Measurements from ENCODE around the gene PLEKHM2.
"Not testable (repeated sequence)": the region's sequence is repeated elsewhere in the genome, so short reads cannot be mapped to it uniquely, and the experiment has no call there.

Gene PLEKHM2

GRCh38 chr1:15684042-15684461 lies at the start of gene PLEKHM2:
TSS of gene PLEKHM2 (plus strand) at chr1:15684320. CDS start at chr1:15684559, 239 bp downstream.
- peak; percentile 44 to 65 for DNase-seq

GRCh38 chr1:15636436-15636835 lies 47.7 kb upstream of the PLEKHM2 start:
- DNase-seq: no peak

GRCh38 chr1:15637826-15638225 lies 46.3 kb upstream of the PLEKHM2 start:
- DNase-seq: no peak

- DNase-seq: no peak
Observed at GRCh38 chr1:15639262-15639661, 44.9 kb upstream of the PLEKHM2 start.

GRCh38 chr1:15639931-15640330 lies 44.2 kb upstream of the PLEKHM2 start:
- no peak for DNase-seq

- DNase-seq: no peak
Observed at GRCh38 chr1:15640667-15641066, 43.5 kb upstream of the PLEKHM2 start.

- no peak for DNase-seq
Observed at GRCh38 chr1:15649937-15650336, 34.2 kb upstream of the PLEKHM2 start.

- DNase-seq: no peak
Observed at GRCh38 chr1:15650433-15650832, 33.7 kb upstream of the PLEKHM2 start.

- not testable (repeated sequence) for DNase-seq
Observed at GRCh38 chr1:15652130-15652529, 32.0 kb upstream of the PLEKHM2 start.

- no peak for DNase-seq
Observed at GRCh38 chr1:15654091-15654690, 29.9 kb upstream of the PLEKHM2 start.

GRCh38 chr1:15656464-15656863 lies 27.7 kb upstream of the PLEKHM2 start:
- DNase-seq: no peak

GRCh38 chr1:15657021-15657420 lies 27.1 kb upstream of the PLEKHM2 start:
- DNase-seq: no peak

GRCh38 chr1:15660151-15660550 lies 24.0 kb upstream of the PLEKHM2 start:
- DNase-seq: no peak

- DNase-seq: no peak
Observed at GRCh38 chr1:15662477-15662876, 21.6 kb upstream of the PLEKHM2 start.

- DNase-seq: no peak
Observed at GRCh38 chr1:15663925-15664324, 20.2 kb upstream of the PLEKHM2 start.

GRCh38 chr1:15667362-15667761 lies 16.8 kb upstream of the PLEKHM2 start:
- DNase-seq: no peak

- no peak for DNase-seq
Observed at GRCh38 chr1:15668089-15668754, 15.9 kb upstream of the PLEKHM2 start.

GRCh38 chr1:15669074-15669473 lies 15.0 kb upstream of the PLEKHM2 start:
- no peak for DNase-seq

GRCh38 chr1:15669864-15670263 lies 14.3 kb upstream of the PLEKHM2 start:
- DNase-seq: no peak

- no peak for DNase-seq
Observed at GRCh38 chr1:15671430-15671829, 12.7 kb upstream of the PLEKHM2 start.

GRCh38 chr1:15674386-15675159 lies 9.5 kb upstream of the PLEKHM2 start:
- no peak for DNase-seq

GRCh38 chr1:15676010-15676409 lies 8.1 kb upstream of the PLEKHM2 start:
- DNase-seq: no peak

- no peak for DNase-seq
Observed at GRCh38 chr1:15676688-15677661, 7.1 kb upstream of the PLEKHM2 start.

Measured in activated T-cell treated with anti-CD3 and anti-CD28 coated beads, Interleukin-2, amount 50 U/mL, for 48 hours (primary cell).